Progenitor cell of endocrine pancreas (in vitro differentiated cells): Measurements from ENCODE around the gene SAAL1. TPM values are rescaled to one million over a fixed set of nuclear protein-coding genes. Genes with fewer than 3 reads are reported as not detected.

Experiments
- DNase-seq: peaks from one replicate; pipeline ENCODE4 v3.0.0; 2021; ENCODE audit warnings: low spot score; ENCODE audit not compliant: unreplicated experiment
- H3K27ac Mint-ChIP-seq: 2 replicates; pipeline ENCODE4 v1.8.0; 2021; ENCODE audit warnings: mild to moderate bottlenecking, moderate library complexity, mixed read lengths
- H3K27me3 Mint-ChIP-seq: 2 replicates; pipeline ENCODE4 v1.8.0; 2021; ENCODE audit warnings: mixed read lengths
- H3K36me3 Mint-ChIP-seq: 2 replicates; pipeline ENCODE4 v1.8.0; 2022; ENCODE audit warnings: mixed read lengths; ENCODE audit not compliant: insufficient read depth
- H3K4me1 Mint-ChIP-seq: 2 replicates; pipeline ENCODE4 v1.8.0; 2021; ENCODE audit warnings: low read depth, mixed read lengths
- H3K4me3 Mint-ChIP-seq: 2 replicates; pipeline ENCODE4 v1.8.0; 2021; ENCODE audit warnings: low read depth, mild to moderate bottlenecking, moderate library complexity, mixed read lengths
- H3K9me3 Mint-ChIP-seq: 2 replicates; pipeline ENCODE4 v1.8.0; 2021; ENCODE audit warnings: low read depth, mixed read lengths
- CTCF ChIP-seq: fragments of 200-600 bp; sonication (generic); IDR thresholded peaks from one replicate; pipeline ENCODE4 v1.5.0; 2021; ENCODE audit warnings: antibody characterized with exemption, mild to moderate bottlenecking; ENCODE audit not compliant: unreplicated experiment
- total RNA-seq: library from RNA; stranded (reverse); gene quantifications from 2 replicates; pipeline ENCODE4 v1.2.1, GENCODE V29; 2021

Gene SAAL1
- total RNA-seq, 1 donor from 2014 or later, result 28.3 TPM

- Mint-ChIP-seq H3K27ac (no peak overlapping the region), H3K4me1 (peaks cover 31% of the 10 kb centered on the region), H3K36me3 (no peaks in the 10 kb centered on the region), H3K9me3 (no peaks in the 10 kb centered on the region), H3K4me3 (peak overlapping the region; percentile 52), H3K27me3 (no peaks in the 10 kb centered on the region)
- no peak for DNase-seq
- no peak for TF ChIP-seq CTCF
Observed at GRCh38 chr11:18063125-18063524, 42.8 kb downstream of the SAAL1 start.

GRCh38 chr11:18061351-18061750 is 44.5 kb downstream of the SAAL1 start:
- Mint-ChIP-seq H3K4me1 (peaks cover 35% of the 10 kb centered on the region), H3K9me3 (no peaks in the 10 kb centered on the region), H3K27me3 (no peaks in the 10 kb centered on the region), H3K4me3 (no peak overlapping the region), H3K36me3 (no peaks in the 10 kb centered on the region), H3K27ac (no peak overlapping the region)
- DNase-seq, result no peak
- TF ChIP-seq CTCF, result no peak

- peaks cover 7% of the 10 kb centered on the region for H3K27me3 Mint-ChIP-seq
- H3K36me3 Mint-ChIP-seq, result no peaks in the 10 kb centered on the region
- peaks cover 8% of the 10 kb centered on the region for H3K4me1 Mint-ChIP-seq
- no peak for DNase-seq
- H3K27ac Mint-ChIP-seq, result no peak overlapping the region
- no peak for TF ChIP-seq CTCF
- H3K9me3 Mint-ChIP-seq, result no peaks in the 10 kb centered on the region
- no peak overlapping the region for H3K4me3 Mint-ChIP-seq
Observed at GRCh38 chr11:18056561-18057181, 49.2 kb downstream of the SAAL1 start.

GRCh38 chr11:18054511-18055103 is 51.3 kb downstream of the SAAL1 start:
- no peak overlapping the region for H3K4me3 Mint-ChIP-seq
- peak overlapping the region; percentile 39 for H3K27ac Mint-ChIP-seq
- H3K36me3 Mint-ChIP-seq, result no peaks in the 10 kb centered on the region
- DNase-seq, result no peak
- H3K27me3 Mint-ChIP-seq, result peaks cover 15% of the 10 kb centered on the region
- TF ChIP-seq CTCF, result no peak
- peaks cover 8% of the 10 kb centered on the region for H3K4me1 Mint-ChIP-seq
- H3K9me3 Mint-ChIP-seq, result no peaks in the 10 kb centered on the region

GRCh38 chr11:18050848-18051247 is 55.0 kb downstream of the SAAL1 start:
- H3K27ac Mint-ChIP-seq, result no peak overlapping the region
- no peak for TF ChIP-seq CTCF
- H3K36me3 Mint-ChIP-seq, result no peaks in the 10 kb centered on the region
- DNase-seq, result no peak
- H3K4me3 Mint-ChIP-seq, result no peak overlapping the region
- peaks cover 46% of the 10 kb centered on the region for H3K27me3 Mint-ChIP-seq
- H3K9me3 Mint-ChIP-seq, result peaks cover 7% of the 10 kb centered on the region
- H3K4me1 Mint-ChIP-seq, result peaks cover 2% of the 10 kb centered on the region
